Endodermal cell (in vitro differentiated cells): ENCODE measurements around the gene GRIK3. TPM values are rescaled to one million over a fixed set of nuclear protein-coding genes. Genes with fewer than 3 reads are reported as not detected.
A peak's percentile ranks its signal among the peaks of the same experiment; 100 is the strongest.

Source experiments
- DNase-seq: peaks from one replicate; pipeline ENCODE4 v3.0.0-alpha.2; 2017
- H3K27ac ChIP-seq: 2 replicates; pipeline ENCODE4 v1.5.1; 2013; ENCODE audit warnings: mild to moderate bottlenecking, low read depth, low read length, moderate library complexity
- H3K27me3 ChIP-seq: 2 replicates; pipeline ENCODE4 v1.6.1; 2013; ENCODE audit warnings: mild to moderate bottlenecking, low read length, moderate library complexity; ENCODE audit not compliant: insufficient read depth, control insufficient read depth, poor library complexity, severe bottlenecking
- H3K36me3 ChIP-seq: 2 replicates; pipeline ENCODE4 v1.7.0; 2013; ENCODE audit warnings: mild to moderate bottlenecking, low read length, moderate library complexity; ENCODE audit not compliant: control insufficient read depth, insufficient read depth
- H3K4me1 ChIP-seq: one replicate; pipeline ENCODE4 v1.7.0; 2013; ENCODE audit warnings: low read length; ENCODE audit not compliant: control insufficient read depth, insufficient read depth
- H3K4me3 ChIP-seq: 2 replicates; pipeline ENCODE4 v1.5.1; 2013; ENCODE audit warnings: mild to moderate bottlenecking, low read length, moderate library complexity
- H3K9ac ChIP-seq: 2 replicates; pipeline ENCODE4 v1.6.1; 2013; ENCODE audit warnings: mild to moderate bottlenecking, low read length, moderate library complexity; ENCODE audit not compliant: poor library complexity, severe bottlenecking; ENCODE audit errors: extremely low read depth
- H3K9me3 ChIP-seq: 2 replicates; pipeline ENCODE4 v1.6.1; 2013; ENCODE audit warnings: mild to moderate bottlenecking, low read length, moderate library complexity; ENCODE audit not compliant: control insufficient read depth
- H3K27ac Mint-ChIP-seq: 2 replicates; pipeline ENCODE4 v1.8.0; 2020; ENCODE audit warnings: mixed read lengths
- H3K27me3 Mint-ChIP-seq: 2 replicates; pipeline ENCODE4 v1.8.0; 2021; ENCODE audit warnings: mild to moderate bottlenecking, mixed read lengths; ENCODE audit not compliant: insufficient read depth
- H3K36me3 Mint-ChIP-seq: 2 replicates; pipeline ENCODE4 v1.8.0; 2020; ENCODE audit warnings: low read depth, mixed read lengths
- H3K4me1 Mint-ChIP-seq: 2 replicates; pipeline ENCODE4 v1.8.0; 2020; ENCODE audit warnings: mixed read lengths
- H3K4me3 Mint-ChIP-seq: 2 replicates; pipeline ENCODE4 v1.8.0; 2020; ENCODE audit warnings: mild to moderate bottlenecking, moderate library complexity, mixed read lengths
- H3K9me3 Mint-ChIP-seq: 2 replicates; pipeline ENCODE4 v1.8.0; 2020; ENCODE audit warnings: mild to moderate bottlenecking, mixed read lengths
- WGBS, 2 experiments: methylation state at CpG; one replicate each; pipeline versions ENCODE4 v1.1.5 to v1.1.7; 2013; ENCODE audit warnings: missing lambda C conversion rate in 2 of 2, mixed read lengths in 1 of 2; ENCODE audit not compliant: insufficient coverage in 1 of 2, insufficient read length in 1 of 2; 5-methylcytosine and 5-hydroxymethylcytosine counted together
- total RNA-seq, 2 donors: library from RNA; stranded (reverse); fragmentation: NEBNext Ultra II Directional in 1 of 2; extraction: Animal tissue kit (Norgen Biotek cat#: 25700) in 1 of 2; gene quantifications; 2 replicates in 1 of 2; 3 replicates in 1 of 2; pipeline ENCODE4 v1.2.1, GENCODE V29; 2021
- TF ChIP-seq, protein P1 (sequence below): fragments of 200-600 bp; sonication (generic); conservative IDR thresholded peaks from 2 replicates; pipeline ENCODE4 v1.5.0; 2021; ENCODE audit warnings: antibody characterized with exemption, mild to moderate bottlenecking

The GRIK3 gene
- total RNA-seq, 2 donors from 2014 or later = 13.4 to 32.4 TPM

DNA sequence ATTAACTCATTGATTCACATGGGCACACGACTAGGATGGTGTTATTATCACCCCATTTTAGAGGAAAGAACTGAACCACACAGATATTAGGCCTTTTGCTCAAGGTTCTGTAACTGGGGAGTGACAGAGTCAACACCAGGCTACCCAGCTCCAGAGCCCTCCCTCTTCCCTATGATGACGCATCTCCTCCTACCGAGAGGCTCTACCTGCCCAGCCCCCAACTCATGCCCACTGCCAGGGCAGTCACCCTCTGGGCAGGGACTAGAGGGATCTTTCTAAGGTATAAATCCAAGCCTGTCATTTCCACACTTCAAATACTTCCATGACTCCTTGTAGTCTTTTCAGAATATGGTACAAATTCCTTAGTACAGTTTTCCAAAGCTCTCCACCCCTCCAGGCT is 171.3 kb downstream of the GRIK3 start:
- WGBS, 2 experiments = 80 to 86% methylated on average over 1 to 3 of the region's 3 CpGs
- Mint-ChIP-seq H3K27me3 (peaks cover 1% of the 10 kb centered on the region), H3K4me3 (no peak overlapping the region)

DNA sequence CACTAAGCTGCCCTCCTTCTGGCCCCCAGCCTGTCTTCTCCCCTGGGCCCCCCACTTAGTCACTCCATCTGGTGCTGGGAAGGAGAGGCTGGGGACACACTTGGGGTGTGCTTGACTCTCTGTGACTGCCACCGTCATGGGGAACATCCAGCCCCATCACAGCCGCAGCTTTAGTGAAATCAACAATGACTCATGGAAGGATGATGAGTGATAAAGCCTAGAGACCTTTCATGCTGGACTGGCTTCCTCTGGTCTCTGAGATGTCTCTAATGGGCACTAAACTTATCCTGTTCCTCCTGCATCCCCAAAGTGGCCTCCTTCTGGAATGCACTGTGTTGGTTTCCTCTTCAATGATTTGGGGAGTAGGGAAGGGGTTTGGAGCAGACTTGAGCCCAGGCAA is 172.9 kb downstream of the GRIK3 start:
- Mint-ChIP-seq H3K9me3 (no peaks in the 10 kb centered on the region), H3K27ac (no peak overlapping the region), H3K27me3 (peaks cover 1% of the 10 kb centered on the region), H3K4me3 (no peak overlapping the region), H3K36me3 (no peaks in the 10 kb centered on the region), H3K4me1 (peaks cover 35% of the 10 kb centered on the region)
- no peak for DNase-seq
- TF ChIP-seq, protein P1, sequence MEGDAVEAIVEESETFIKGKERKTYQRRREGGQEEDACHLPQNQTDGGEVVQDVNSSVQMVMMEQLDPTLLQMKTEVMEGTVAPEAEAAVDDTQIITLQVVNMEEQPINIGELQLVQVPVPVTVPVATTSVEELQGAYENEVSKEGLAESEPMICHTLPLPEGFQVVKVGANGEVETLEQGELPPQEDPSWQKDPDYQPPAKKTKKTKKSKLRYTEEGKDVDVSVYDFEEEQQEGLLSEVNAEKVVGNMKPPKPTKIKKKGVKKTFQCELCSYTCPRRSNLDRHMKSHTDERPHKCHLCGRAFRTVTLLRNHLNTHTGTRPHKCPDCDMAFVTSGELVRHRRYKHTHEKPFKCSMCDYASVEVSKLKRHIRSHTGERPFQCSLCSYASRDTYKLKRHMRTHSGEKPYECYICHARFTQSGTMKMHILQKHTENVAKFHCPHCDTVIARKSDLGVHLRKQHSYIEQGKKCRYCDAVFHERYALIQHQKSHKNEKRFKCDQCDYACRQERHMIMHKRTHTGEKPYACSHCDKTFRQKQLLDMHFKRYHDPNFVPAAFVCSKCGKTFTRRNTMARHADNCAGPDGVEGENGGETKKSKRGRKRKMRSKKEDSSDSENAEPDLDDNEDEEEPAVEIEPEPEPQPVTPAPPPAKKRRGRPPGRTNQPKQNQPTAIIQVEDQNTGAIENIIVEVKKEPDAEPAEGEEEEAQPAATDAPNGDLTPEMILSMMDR = no peak
- Histone ChIP-seq H3K36me3 (no peaks in the 10 kb centered on the region), H3K27me3 (no peaks in the 10 kb centered on the region), H3K9ac (no peak overlapping the region), H3K27ac (no peak overlapping the region), H3K9me3 (no peaks in the 10 kb centered on the region), H3K4me3 (no peak overlapping the region), H3K4me1 (peaks cover 14% of the 10 kb centered on the region)
- 81 to 89% methylated on average over 2 of the region's 2 CpGs for WGBS, 2 experiments

More for the DNA sequence above, 171.3 kb downstream of the GRIK3 start:
- H3K27me3 ChIP-seq = no peaks in the 10 kb centered on the region
- no peak overlapping the region for H3K4me3 ChIP-seq
- Mint-ChIP-seq H3K9me3 (no peaks in the 10 kb centered on the region), H3K4me1 (peaks cover 20% of the 10 kb centered on the region), H3K27ac (no peak overlapping the region), H3K36me3 (no peaks in the 10 kb centered on the region)
- H3K9me3 ChIP-seq = no peaks in the 10 kb centered on the region
- no peak for DNase-seq
- H3K4me1 ChIP-seq = peaks cover 9% of the 10 kb centered on the region
- H3K36me3 ChIP-seq = no peaks in the 10 kb centered on the region
- no peak overlapping the region for H3K9ac ChIP-seq
- TF ChIP-seq, protein P1 = no peak
- no peak overlapping the region for H3K27ac ChIP-seq

DNA sequence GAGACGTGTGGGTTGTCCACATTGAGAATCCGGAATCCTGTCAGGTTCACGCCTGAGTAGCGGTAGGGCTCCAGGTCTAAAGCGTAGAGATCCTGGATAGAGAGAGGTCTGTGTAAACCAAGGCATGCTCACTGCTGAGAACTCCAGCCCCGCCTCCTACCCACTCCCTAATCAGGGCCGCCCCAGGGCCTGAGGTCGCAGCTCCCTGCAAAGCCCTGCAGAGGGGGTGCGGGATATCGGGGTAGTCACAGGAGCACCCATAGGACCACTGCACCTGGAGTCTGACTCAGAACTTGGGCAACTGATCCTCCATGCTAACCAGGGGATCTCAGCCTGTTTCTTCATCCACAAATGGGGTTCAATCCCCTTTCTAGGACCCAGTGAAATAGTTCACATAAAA is 174.4 kb downstream of the GRIK3 start:
- H3K9ac ChIP-seq = no peak overlapping the region
- H3K27me3 Mint-ChIP-seq = peaks cover 1% of the 10 kb centered on the region
- no peak overlapping the region for H3K4me3 Mint-ChIP-seq
- H3K4me3 ChIP-seq = no peak overlapping the region
- peaks cover 18% of the 10 kb centered on the region for H3K4me1 ChIP-seq
- TF ChIP-seq, protein P1 = peak; percentile 29
- no peak overlapping the region for H3K27ac Mint-ChIP-seq
- H3K4me1 Mint-ChIP-seq = peaks cover 47% of the 10 kb centered on the region
- no peaks in the 10 kb centered on the region for H3K9me3 Mint-ChIP-seq
- H3K27ac ChIP-seq = no peak overlapping the region
- no peak for DNase-seq
- WGBS, 2 experiments = 94 to 95% methylated on average over 4 to 10 of the region's 10 CpGs
- no peaks in the 10 kb centered on the region for H3K36me3 ChIP-seq
- no peaks in the 10 kb centered on the region for H3K27me3 ChIP-seq
- no peaks in the 10 kb centered on the region for H3K36me3 Mint-ChIP-seq
- H3K9me3 ChIP-seq = no peaks in the 10 kb centered on the region
